ENCODE data around the gene ST3GAL4.

DNA sequence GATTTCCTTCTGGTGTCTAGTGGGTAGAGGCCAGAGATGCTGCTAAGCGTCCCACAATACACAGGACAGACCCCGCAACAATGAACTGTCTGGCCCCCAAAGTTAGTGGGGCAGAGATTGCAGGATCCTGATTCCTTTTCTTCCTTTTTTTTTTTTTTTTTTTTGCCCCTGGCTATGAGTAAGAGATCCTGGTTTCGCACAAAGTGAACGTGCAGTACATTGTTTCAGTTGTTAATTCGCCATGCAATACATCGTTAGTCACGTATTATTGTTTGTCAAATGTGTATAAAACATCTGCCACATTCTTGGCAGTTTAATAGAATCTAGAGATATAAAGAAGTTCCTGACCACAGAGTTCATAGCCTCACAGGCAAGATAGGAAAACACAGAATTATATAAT lies 20.2 kb downstream of the ST3GAL4 start:
- TF ChIP-seq POLR2AphosphoS5 (IDR thresholded peaks at IDR 0.05; ENCODE audit: insufficient read depth in 1 of 2, low read depth in 1 of 2) (no peak), POLR2A (IDR thresholded peaks at IDR 0.05) (no peak)
- TF ChIP-seq, protein P1, sequence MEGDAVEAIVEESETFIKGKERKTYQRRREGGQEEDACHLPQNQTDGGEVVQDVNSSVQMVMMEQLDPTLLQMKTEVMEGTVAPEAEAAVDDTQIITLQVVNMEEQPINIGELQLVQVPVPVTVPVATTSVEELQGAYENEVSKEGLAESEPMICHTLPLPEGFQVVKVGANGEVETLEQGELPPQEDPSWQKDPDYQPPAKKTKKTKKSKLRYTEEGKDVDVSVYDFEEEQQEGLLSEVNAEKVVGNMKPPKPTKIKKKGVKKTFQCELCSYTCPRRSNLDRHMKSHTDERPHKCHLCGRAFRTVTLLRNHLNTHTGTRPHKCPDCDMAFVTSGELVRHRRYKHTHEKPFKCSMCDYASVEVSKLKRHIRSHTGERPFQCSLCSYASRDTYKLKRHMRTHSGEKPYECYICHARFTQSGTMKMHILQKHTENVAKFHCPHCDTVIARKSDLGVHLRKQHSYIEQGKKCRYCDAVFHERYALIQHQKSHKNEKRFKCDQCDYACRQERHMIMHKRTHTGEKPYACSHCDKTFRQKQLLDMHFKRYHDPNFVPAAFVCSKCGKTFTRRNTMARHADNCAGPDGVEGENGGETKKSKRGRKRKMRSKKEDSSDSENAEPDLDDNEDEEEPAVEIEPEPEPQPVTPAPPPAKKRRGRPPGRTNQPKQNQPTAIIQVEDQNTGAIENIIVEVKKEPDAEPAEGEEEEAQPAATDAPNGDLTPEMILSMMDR (IDR thresholded peaks at IDR 0.05) = no peak
